ENCODE measurements around the gene BAIAP2L2.
"Not testable (repeated sequence)": the region's sequence is repeated elsewhere in the genome, so short reads cannot be mapped to it uniquely, and the experiment has no call there.

Gene BAIAP2L2

GRCh38 chr22:38129021-38129420, 18.5 kb upstream of the BAIAP2L2 start:
- DNase-seq (ENCODE audit: low read depth): no peak

GRCh38 chr22:38127869-38128268, 17.4 kb upstream of the BAIAP2L2 start:
- DNase-seq (ENCODE audit: low read depth): no peak

GRCh38 chr22:38126928-38127668, 16.6 kb upstream of the BAIAP2L2 start:
- DNase-seq (ENCODE audit: low read depth): no peak

GRCh38 chr22:38125751-38126201, 15.3 kb upstream of the BAIAP2L2 start:
- DNase-seq (ENCODE audit: low read depth): no peak

- no peak for DNase-seq (ENCODE audit: low read depth)
These were observed 14.6 kb upstream of the BAIAP2L2 start for GRCh38 chr22:38125038-38125610.

- DNase-seq (ENCODE audit: low read depth): no peak
These were observed 13.9 kb upstream of the BAIAP2L2 start for GRCh38 chr22:38124236-38124974.

GRCh38 chr22:38122616-38123015, 12.1 kb upstream of the BAIAP2L2 start:
- no peak for DNase-seq (ENCODE audit: low read depth)

- DNase-seq (ENCODE audit: low read depth): no peak
These were observed 10.1 kb upstream of the BAIAP2L2 start for GRCh38 chr22:38120359-38121110.

GRCh38 chr22:38118747-38119146, 8.3 kb upstream of the BAIAP2L2 start:
- not testable (repeated sequence) for DNase-seq (ENCODE audit: low read depth)

GRCh38 chr22:38118182-38118581, 7.7 kb upstream of the BAIAP2L2 start:
- no peak for DNase-seq (ENCODE audit: low read depth)

- DNase-seq (ENCODE audit: low read depth): not testable (repeated sequence)
These were observed 7.1 kb upstream of the BAIAP2L2 start for GRCh38 chr22:38117556-38117955.

GRCh38 chr22:38115423-38116205, 5.1 kb upstream of the BAIAP2L2 start:
- no peak for DNase-seq (ENCODE audit: low read depth)

- peak; percentile 73 for DNase-seq (ENCODE audit: low read depth)
These were observed 4.3 kb upstream of the BAIAP2L2 start for GRCh38 chr22:38114484-38115398.

- DNase-seq (ENCODE audit: low read depth): no peak
These were observed 1.9 kb upstream of the BAIAP2L2 start for GRCh38 chr22:38112381-38112780.

- DNase-seq (ENCODE audit: low read depth): no peak
These were observed 1.5 kb upstream of the BAIAP2L2 start for GRCh38 chr22:38111925-38112355.

GRCh38 chr22:38110863-38111852, 674 bp upstream of the BAIAP2L2 start:
- DNase-seq (ENCODE audit: low read depth): no peak

GRCh38 chr22:38109371-38110001, 998 bp downstream of the BAIAP2L2 start:
- no peak for DNase-seq (ENCODE audit: low read depth)

GRCh38 chr22:38108561-38109319, 1.7 kb downstream of the BAIAP2L2 start:
- DNase-seq (ENCODE audit: low read depth): no peak

All from stimulated activated CD8-positive, alpha-beta memory T cell treated with anti-CD3 and anti-CD28 coated beads, Interleukin-15, amount 100 ng/mL, for 24 hours (primary cell).